Fibroblast of the aortic adventitia (primary cell): Measurements from ENCODE around the gene FHIT. TPM values are rescaled to one million over a fixed set of nuclear protein-coding genes. Genes with fewer than 3 reads are reported as not detected.
A peak's percentile ranks its signal among the peaks of the same experiment; 100 is the strongest.

Experiments used
- DNase-seq: peaks from one replicate; pipeline ENCODE4 v3.0.0-alpha.2; 2010; ENCODE audit warnings: low read depth
- H3K4me3 ChIP-seq: 2 replicates; pipeline ENCODE4 v1.5.1; 2011; ENCODE audit warnings: low read depth, mild to moderate bottlenecking, control low read depth, low read length, moderate library complexity
- total RNA-seq: library from RNA; depleted of rRNA; stranded (reverse); fragments of >200 nt; gene quantifications from 2 replicates; pipeline ENCODE4 v1.2.3, GENCODE V29; 2012; ENCODE audit warnings: low replicate concordance
- TF ChIP-seq, protein P1 (sequence below): IDR thresholded peaks from 2 replicates; pipeline ENCODE4 v1.5.1; 2011; ENCODE audit warnings: mild to moderate bottlenecking, low read length, control low read depth, inconsistent platforms; ENCODE audit not compliant: insufficient read depth

The FHIT gene
- total RNA-seq, 1 donor: 1.5 TPM

DNA sequence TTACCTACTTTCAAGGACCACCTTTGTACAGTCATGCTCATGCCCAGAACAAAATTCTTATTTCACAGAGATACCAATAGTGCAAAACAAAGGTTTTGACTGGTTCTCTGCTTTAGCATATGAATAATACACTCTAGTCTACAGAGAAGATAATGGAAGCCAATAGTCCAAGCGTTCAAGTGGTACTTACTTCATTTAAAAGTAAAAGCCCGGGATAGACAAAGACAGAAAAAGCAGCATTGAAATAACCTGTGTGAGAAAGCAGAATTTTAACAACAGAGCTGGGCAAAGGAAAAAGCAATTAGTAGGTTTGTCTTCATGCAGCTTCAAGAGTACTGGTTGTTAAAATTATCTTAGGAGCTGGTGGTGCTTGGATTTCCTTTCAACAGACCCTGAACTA is 848.3 kb downstream of the FHIT start:
- TF ChIP-seq, protein P1, sequence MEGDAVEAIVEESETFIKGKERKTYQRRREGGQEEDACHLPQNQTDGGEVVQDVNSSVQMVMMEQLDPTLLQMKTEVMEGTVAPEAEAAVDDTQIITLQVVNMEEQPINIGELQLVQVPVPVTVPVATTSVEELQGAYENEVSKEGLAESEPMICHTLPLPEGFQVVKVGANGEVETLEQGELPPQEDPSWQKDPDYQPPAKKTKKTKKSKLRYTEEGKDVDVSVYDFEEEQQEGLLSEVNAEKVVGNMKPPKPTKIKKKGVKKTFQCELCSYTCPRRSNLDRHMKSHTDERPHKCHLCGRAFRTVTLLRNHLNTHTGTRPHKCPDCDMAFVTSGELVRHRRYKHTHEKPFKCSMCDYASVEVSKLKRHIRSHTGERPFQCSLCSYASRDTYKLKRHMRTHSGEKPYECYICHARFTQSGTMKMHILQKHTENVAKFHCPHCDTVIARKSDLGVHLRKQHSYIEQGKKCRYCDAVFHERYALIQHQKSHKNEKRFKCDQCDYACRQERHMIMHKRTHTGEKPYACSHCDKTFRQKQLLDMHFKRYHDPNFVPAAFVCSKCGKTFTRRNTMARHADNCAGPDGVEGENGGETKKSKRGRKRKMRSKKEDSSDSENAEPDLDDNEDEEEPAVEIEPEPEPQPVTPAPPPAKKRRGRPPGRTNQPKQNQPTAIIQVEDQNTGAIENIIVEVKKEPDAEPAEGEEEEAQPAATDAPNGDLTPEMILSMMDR: no peak
- no peak overlapping the region for H3K4me3 ChIP-seq
- no peak for DNase-seq

DNA sequence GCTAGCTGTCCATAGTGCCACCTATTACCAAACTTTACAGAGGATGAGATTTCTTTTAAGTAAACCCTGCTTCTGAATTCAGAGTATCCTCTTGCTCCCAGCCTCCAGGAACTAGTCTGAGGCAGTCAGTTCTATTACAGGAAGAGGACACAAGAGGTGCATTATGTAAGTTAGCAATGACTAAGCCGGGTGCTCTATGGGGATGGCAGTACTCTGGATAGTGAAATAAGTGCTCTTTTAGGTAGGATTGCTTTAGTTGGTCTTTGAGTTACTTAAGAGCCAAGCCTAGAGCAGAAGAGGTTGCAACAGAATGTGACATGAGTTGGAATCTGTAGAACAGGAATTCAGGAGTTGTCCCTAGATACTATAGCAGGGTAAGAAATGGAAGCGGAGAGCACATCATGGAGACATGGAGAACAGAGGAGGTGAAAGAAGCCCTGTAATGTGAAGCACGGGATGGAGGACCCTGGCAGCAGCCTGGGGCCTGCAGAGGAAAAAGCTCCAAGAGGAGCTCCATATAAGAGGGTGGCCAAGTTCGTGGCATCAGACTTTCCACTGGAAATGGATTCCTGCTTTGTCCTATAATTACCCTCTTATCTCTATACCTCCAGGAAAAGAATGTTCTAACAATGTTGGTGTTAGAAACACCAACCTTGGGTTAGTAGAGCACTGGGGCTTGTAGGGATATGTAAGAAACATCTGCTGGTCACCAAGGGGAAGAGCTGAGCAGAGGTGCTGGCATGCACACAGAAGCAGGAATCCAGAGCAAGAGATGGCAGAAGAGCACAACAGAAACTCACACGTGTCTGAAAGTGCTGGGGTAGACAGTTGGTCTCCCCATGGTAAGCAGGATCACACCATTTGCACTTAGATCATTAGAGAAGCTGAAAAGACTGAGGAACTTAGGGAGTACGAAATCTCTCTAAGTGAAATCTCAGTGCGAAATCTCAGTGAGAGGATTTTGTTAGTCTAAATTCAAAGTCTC is 851.1 kb downstream of the FHIT start:
- TF ChIP-seq, protein P1: no peak
- H3K4me3 ChIP-seq: no peak overlapping the region
- DNase-seq: peak; percentile 3

DNA sequence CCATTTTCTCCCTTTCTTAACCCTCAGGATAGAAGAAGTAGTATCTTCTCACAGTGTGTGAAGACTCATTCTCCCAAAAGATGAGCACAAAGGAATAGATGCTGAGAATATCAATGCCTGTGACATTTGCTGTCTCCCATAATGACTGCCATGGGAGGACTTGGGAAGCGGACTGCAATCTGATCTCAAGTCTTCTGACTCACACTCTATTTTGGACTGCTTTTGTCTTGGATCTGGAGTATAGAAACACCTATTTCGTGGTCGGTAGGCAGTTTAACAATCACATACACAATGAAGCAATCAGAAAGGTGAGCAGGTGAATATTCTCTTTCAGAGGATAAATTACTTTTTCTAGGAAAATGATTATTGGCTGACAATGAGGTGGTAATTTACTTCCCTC is 852.0 kb downstream of the FHIT start:
- no peak for DNase-seq
- no peak overlapping the region for H3K4me3 ChIP-seq
- TF ChIP-seq, protein P1: no peak

DNA sequence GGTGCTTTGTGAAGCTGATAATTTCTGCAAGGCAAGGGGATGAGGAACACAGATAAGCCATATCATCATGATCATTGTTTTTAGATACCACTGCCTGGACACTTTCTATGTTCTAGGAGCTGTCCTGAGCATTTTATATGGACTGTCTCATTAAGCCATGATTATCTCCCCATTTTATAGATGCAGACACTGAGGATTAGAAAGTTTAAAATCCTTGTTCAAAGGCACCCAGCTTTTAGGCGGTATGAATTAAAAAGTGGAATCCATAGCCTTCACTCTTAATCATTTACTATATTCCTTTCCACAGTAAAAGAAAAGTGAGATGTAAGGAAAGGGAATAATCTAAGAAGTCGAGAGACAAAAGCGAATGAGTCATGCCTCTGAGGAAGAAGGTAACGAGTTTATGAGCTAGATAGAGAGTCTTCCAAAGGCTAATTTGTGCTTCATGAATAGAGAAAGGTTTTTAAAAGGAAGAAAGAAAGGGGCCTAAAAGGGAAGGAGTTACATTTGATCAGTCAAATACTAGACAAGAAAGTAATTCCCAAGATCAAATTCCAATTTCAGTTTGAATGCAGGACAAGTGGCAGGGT is 856.0 kb downstream of the FHIT start:
- TF ChIP-seq, protein P1: no peak
- no peak overlapping the region for H3K4me3 ChIP-seq
- DNase-seq: no peak

DNA sequence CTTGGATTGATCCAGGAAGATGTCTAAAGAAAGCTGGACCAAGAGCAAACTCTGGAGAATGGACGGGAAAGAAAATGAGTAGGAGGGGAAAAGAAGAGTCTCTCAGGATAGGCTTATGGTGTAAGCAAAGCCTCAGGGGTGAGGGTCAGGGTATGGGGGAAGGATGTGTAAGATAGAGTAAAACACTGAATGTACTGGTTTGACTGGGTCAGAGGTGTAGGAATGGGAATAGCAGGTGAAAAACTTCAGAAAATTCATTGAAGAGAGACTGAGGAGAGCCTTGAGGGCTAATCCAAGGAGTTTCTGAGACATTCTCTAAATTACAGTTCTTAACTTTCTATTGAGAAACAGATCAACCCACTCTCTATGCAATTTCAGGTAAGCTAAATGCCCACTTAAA is 857.3 kb downstream of the FHIT start:
- no peak overlapping the region for H3K4me3 ChIP-seq
- TF ChIP-seq, protein P1: no peak
- no peak for DNase-seq

DNA sequence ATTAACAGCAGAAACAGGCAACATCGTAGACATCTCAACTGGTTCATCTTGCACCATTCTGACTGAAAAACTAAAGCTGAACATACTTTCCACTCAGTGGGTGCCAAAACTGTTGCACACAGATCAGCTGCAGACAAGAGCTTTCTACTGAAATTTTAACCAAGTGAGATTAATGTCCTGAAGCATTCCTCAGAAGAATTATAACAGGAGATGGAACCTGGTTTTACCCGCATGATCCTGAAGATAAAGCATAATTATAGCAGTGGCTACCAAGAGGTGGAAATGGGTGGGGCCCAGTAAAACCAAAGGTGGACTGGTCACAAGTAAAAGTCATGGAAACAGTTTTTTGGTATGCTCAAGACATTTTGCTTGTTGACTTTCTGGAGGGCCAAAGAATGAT is 858.8 kb downstream of the FHIT start:
- DNase-seq: no peak
- no peak overlapping the region for H3K4me3 ChIP-seq
- TF ChIP-seq, protein P1: no peak
